ENCODE measurements around the gene TUFT1.

GRCh38 chr1:151562661-151563060, 22.6 kb downstream of the TUFT1 start:
- TF ChIP-seq CTCF (IDR thresholded peaks at IDR 0.05) = no peak
- TF ChIP-seq POLR2A (IDR thresholded peaks at IDR 0.05) = no peak

Data from heart left ventricle (tissue), 13 donors.